ENCODE data around the gene OR13C5. TPM values are rescaled to one million over a fixed set of nuclear protein-coding genes. Genes with fewer than 3 reads are reported as not detected.
"Not testable (repeated sequence)": the region's sequence is repeated elsewhere in the genome, so short reads cannot be mapped to it uniquely, and the experiment has no call there.

The OR13C5 gene
- total RNA-seq, 1 experiment from 2014 or later, result not detected

GRCh38 chr9:104604801-104605200 lies 5.6 kb upstream of the OR13C5 start:
- H3K27ac Mint-ChIP-seq, result no peak overlapping the region
- no peak overlapping the region for H3K56ac ChIP-seq (ENCODE audit: insufficient read length, low read depth, low read length)
- H2BK15ac ChIP-seq (ENCODE audit: low read depth, low read length), result no peak overlapping the region
- H4K8ac ChIP-seq (replicated peaks; ENCODE audit: insufficient read length, low read depth, low read length), result no peak overlapping the region
- no peak overlapping the region for H3K4ac ChIP-seq (ENCODE audit: low read depth, low read length)
- no peak overlapping the region for H2BK20ac ChIP-seq (ENCODE audit: low read depth, low read length, poor library complexity, severe bottlenecking)
- no peak overlapping the region for H3K14ac ChIP-seq (ENCODE audit: insufficient read depth, low read length)
- no peaks in the 10 kb centered on the region for H3K4me1 ChIP-seq (ENCODE audit: insufficient read depth, low read length)
- H3K4me3 Mint-ChIP-seq, result no peak overlapping the region
- H3K79me1 ChIP-seq (ENCODE audit: insufficient read depth, low read depth, low read length, poor library complexity, severe bottlenecking), result no peaks in the 10 kb centered on the region
- H3K4me2 ChIP-seq (ENCODE audit: insufficient read depth, insufficient read length, low read length), result no peak overlapping the region
- no peak overlapping the region for H3T11ph ChIP-seq (ENCODE audit: low read length)
- no peak overlapping the region for H2AFZ ChIP-seq (ENCODE audit: low read length)
- no peak overlapping the region for H2BK12ac ChIP-seq (ENCODE audit: insufficient read length, low read depth, low read length)
- no peaks in the 10 kb centered on the region for H3K4me1 Mint-ChIP-seq
- no peaks in the 10 kb centered on the region for H3K9me3 ChIP-seq (ENCODE audit: control insufficient read depth, low read depth, low read length)
- no peak overlapping the region for H4K91ac ChIP-seq (ENCODE audit: insufficient read length, low read depth, low read length)
- no peak overlapping the region for H2BK5ac ChIP-seq (ENCODE audit: insufficient read length, low read length)
- DNase-seq, result no peak
- no peak overlapping the region for H2BK120ac ChIP-seq (ENCODE audit: low read depth, low read length, poor library complexity, severe bottlenecking)
- no peak overlapping the region for H3K27ac ChIP-seq (ENCODE audit: insufficient read length, low read depth, low read length)
- no peaks in the 10 kb centered on the region for H3K23me2 ChIP-seq (ENCODE audit: insufficient read length, low read depth, low read length, poor library complexity, severe bottlenecking)
- no peak overlapping the region for H3K23ac ChIP-seq (ENCODE audit: insufficient read length, low read depth, low read length)
- no peak for TF ChIP-seq CTCF (conservative IDR thresholded peaks at IDR 0.05)
- H3K18ac ChIP-seq (ENCODE audit: insufficient read length, low read depth, low read length), result no peak overlapping the region
- H3K27me3 Mint-ChIP-seq (ENCODE audit: low read depth), result peaks cover 3% of the 10 kb centered on the region; the same call in 1 of the 2 replicates
- no peaks in the 10 kb centered on the region for H3K36me3 Mint-ChIP-seq (ENCODE audit: insufficient read depth in 1 of 3, low read depth in 3 of 3)
- no peaks in the 10 kb centered on the region for H3K27me3 ChIP-seq (ENCODE audit: insufficient read depth, low read length)
- H3K9ac ChIP-seq (ENCODE audit: extremely low read depth, insufficient read length, low read length), result no peak overlapping the region
- WGBS (ENCODE audit: extremely low coverage, insufficient read length, low lambda C conversion rate), result no CpG with 5 or more reads among the region's 3 CpGs
- H4K5ac ChIP-seq (ENCODE audit: insufficient read length, low read depth, low read length), result no peak overlapping the region
- H2AK5ac ChIP-seq (ENCODE audit: insufficient read length, low read length), result no peak overlapping the region
- no peaks in the 10 kb centered on the region for H4K20me1 ChIP-seq (ENCODE audit: control insufficient read depth, insufficient read depth, insufficient read length)
- H3K9me3 Mint-ChIP-seq, result no peaks in the 10 kb centered on the region
- H3K79me2 ChIP-seq (ENCODE audit: insufficient read depth, low read length), result no peaks in the 10 kb centered on the region

- H3T11ph ChIP-seq (ENCODE audit: low read length); H3K36me3 Mint-ChIP-seq (ENCODE audit: insufficient read depth in 1 of 3, low read depth in 3 of 3); H3K9me3 ChIP-seq (ENCODE audit: control insufficient read depth, low read depth, low read length); H3K14ac ChIP-seq (ENCODE audit: insufficient read depth, low read length); H3K79me1 ChIP-seq (ENCODE audit: insufficient read depth, low read depth, low read length, poor library complexity, severe bottlenecking); H2BK20ac ChIP-seq (ENCODE audit: low read depth, low read length, poor library complexity, severe bottlenecking); H3K79me2 ChIP-seq (ENCODE audit: insufficient read depth, low read length); H3K27ac ChIP-seq (ENCODE audit: insufficient read length, low read depth, low read length); H3K18ac ChIP-seq (ENCODE audit: insufficient read length, low read depth, low read length); H2AFZ ChIP-seq (ENCODE audit: low read length); H2BK120ac ChIP-seq (ENCODE audit: low read depth, low read length, poor library complexity, severe bottlenecking); H2BK12ac ChIP-seq (ENCODE audit: insufficient read length, low read depth, low read length); H3K9ac ChIP-seq (ENCODE audit: extremely low read depth, insufficient read length, low read length); H3K27me3 ChIP-seq (ENCODE audit: insufficient read depth, low read length); H4K5ac ChIP-seq (ENCODE audit: insufficient read length, low read depth, low read length); H3K56ac ChIP-seq (ENCODE audit: insufficient read length, low read depth, low read length); H4K8ac ChIP-seq (replicated peaks; ENCODE audit: insufficient read length, low read depth, low read length); H3K27ac Mint-ChIP-seq; H3K9me3 Mint-ChIP-seq; H3K4me1 Mint-ChIP-seq; H4K91ac ChIP-seq (ENCODE audit: insufficient read length, low read depth, low read length); H3K4me3 Mint-ChIP-seq; H2BK5ac ChIP-seq (ENCODE audit: insufficient read length, low read length); H3K23ac ChIP-seq (ENCODE audit: insufficient read length, low read depth, low read length); H3K4ac ChIP-seq (ENCODE audit: low read depth, low read length); H2BK15ac ChIP-seq (ENCODE audit: low read depth, low read length); H4K20me1 ChIP-seq (ENCODE audit: control insufficient read depth, insufficient read depth, insufficient read length); H3K4me1 ChIP-seq (ENCODE audit: insufficient read depth, low read length); DNase-seq; H3K23me2 ChIP-seq (ENCODE audit: insufficient read length, low read depth, low read length, poor library complexity, severe bottlenecking); H3K27me3 Mint-ChIP-seq (ENCODE audit: low read depth); H2AK5ac ChIP-seq (ENCODE audit: insufficient read length, low read length); H3K4me2 ChIP-seq (ENCODE audit: insufficient read depth, insufficient read length, low read length): not testable (repeated sequence)
- WGBS (ENCODE audit: extremely low coverage, insufficient read length, low lambda C conversion rate), result no CpG with 5 or more reads among the region's 3 CpGs
Measured at GRCh38 chr9:104598749-104599148, 464 bp downstream of the OR13C5 start.

Data from H9 (cell line).